ENCODE measurements around the gene DDX59. TPM values are rescaled to one million over a fixed set of nuclear protein-coding genes. Genes with fewer than 3 reads are reported as not detected.

Gene DDX59
- polyA plus RNA-seq, 1 donor from 2014 or later, result 21.0 TPM

DNA sequence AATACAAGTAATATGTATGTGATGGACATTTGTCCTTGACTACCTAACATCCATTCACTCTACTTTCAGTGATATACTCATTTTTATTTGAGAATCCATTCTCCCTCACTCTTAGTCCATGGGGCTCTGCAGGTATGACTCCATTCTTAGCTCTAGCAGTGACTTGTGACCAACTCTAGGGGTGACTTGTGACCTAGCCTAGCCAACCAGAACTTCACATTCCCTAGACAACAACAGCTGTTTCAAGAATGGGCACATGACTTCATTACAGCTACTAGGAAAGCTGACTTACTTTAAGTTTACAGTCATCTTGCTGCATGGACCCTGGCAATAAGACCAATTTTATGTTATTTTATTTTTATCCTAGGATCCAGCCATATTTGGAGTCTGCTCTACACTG is 23.6 kb upstream of the DDX59 start:
- no peaks in the 10 kb centered on the region for H3K9me3 ChIP-seq (ENCODE audit: low read length)
- H2AFZ ChIP-seq (ENCODE audit: low read depth, low read length), result no peak overlapping the region
- H3K9ac ChIP-seq (ENCODE audit: low read length), result no peak overlapping the region
- no peak overlapping the region for H3K4me3 ChIP-seq (ENCODE audit: low read length)
- no peak overlapping the region for H3K4me2 ChIP-seq (ENCODE audit: low read length)
- H4K20me1 ChIP-seq (ENCODE audit: insufficient read depth), result no peaks in the 10 kb centered on the region
- H3K36me3 ChIP-seq (ENCODE audit: insufficient read depth, low read length), result no peaks in the 10 kb centered on the region
- TF ChIP-seq EZH2 (IDR thresholded peaks at IDR 0.05; ENCODE audit: borderline replicate concordance, insufficient read depth, low read length, poor library complexity, severe bottlenecking) (no peak), RAD21 (conservative IDR thresholded peaks at IDR 0.05) (no peak), SMC3 (conservative IDR thresholded peaks at IDR 0.05; ENCODE audit: poor library complexity) (no peak), REST (IDR thresholded peaks at IDR 0.05; ENCODE audit: borderline replicate concordance) (no peak)
- TF ChIP-seq, protein P1, sequence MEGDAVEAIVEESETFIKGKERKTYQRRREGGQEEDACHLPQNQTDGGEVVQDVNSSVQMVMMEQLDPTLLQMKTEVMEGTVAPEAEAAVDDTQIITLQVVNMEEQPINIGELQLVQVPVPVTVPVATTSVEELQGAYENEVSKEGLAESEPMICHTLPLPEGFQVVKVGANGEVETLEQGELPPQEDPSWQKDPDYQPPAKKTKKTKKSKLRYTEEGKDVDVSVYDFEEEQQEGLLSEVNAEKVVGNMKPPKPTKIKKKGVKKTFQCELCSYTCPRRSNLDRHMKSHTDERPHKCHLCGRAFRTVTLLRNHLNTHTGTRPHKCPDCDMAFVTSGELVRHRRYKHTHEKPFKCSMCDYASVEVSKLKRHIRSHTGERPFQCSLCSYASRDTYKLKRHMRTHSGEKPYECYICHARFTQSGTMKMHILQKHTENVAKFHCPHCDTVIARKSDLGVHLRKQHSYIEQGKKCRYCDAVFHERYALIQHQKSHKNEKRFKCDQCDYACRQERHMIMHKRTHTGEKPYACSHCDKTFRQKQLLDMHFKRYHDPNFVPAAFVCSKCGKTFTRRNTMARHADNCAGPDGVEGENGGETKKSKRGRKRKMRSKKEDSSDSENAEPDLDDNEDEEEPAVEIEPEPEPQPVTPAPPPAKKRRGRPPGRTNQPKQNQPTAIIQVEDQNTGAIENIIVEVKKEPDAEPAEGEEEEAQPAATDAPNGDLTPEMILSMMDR (IDR thresholded peaks at IDR 0.05; ENCODE audit: poor library complexity, severe bottlenecking), result no peak
- H3K27me3 ChIP-seq (ENCODE audit: insufficient read depth, low read depth, low read length), result no peaks in the 10 kb centered on the region
- no peaks in the 10 kb centered on the region for H3K79me2 ChIP-seq (replicated peaks; ENCODE audit: insufficient read depth, low read length)
- H3K9me2 ChIP-seq (ENCODE audit: insufficient read depth, low read length), result no peaks in the 10 kb centered on the region
- no peaks in the 10 kb centered on the region for H3F3A ChIP-seq (ENCODE audit: insufficient read depth, low read length, poor library complexity, severe bottlenecking)
- H3K27ac ChIP-seq (ENCODE audit: low read length), result no peak overlapping the region

- Histone ChIP-seq H3K9me2 (ENCODE audit: insufficient read depth, low read length) (no peaks in the 10 kb centered on the region), H3K4me2 (ENCODE audit: low read length) (no peak overlapping the region), H3K27me3 (ENCODE audit: insufficient read depth, low read depth, low read length) (no peaks in the 10 kb centered on the region), H3K4me3 (ENCODE audit: low read length) (no peak overlapping the region), H3K36me3 (ENCODE audit: insufficient read depth, low read length) (no peaks in the 10 kb centered on the region), H3K9me3 (ENCODE audit: low read length) (no peaks in the 10 kb centered on the region), H3K27ac (ENCODE audit: low read length) (no peak overlapping the region), H2AFZ (ENCODE audit: low read depth, low read length) (no peak overlapping the region), H3F3A (ENCODE audit: insufficient read depth, low read length, poor library complexity, severe bottlenecking) (no peaks in the 10 kb centered on the region), H3K9ac (ENCODE audit: low read length) (no peak overlapping the region), H4K20me1 (ENCODE audit: insufficient read depth) (no peaks in the 10 kb centered on the region), H3K79me2 (replicated peaks; ENCODE audit: insufficient read depth, low read length) (no peaks in the 10 kb centered on the region)
- TF ChIP-seq TAF1 (IDR thresholded peaks at IDR 0.05; ENCODE audit: low read depth), result no peak
- TF ChIP-seq, protein P1 (IDR thresholded peaks at IDR 0.05; ENCODE audit: poor library complexity, severe bottlenecking), result no peak
- TF ChIP-seq REST (IDR thresholded peaks at IDR 0.05; ENCODE audit: borderline replicate concordance), result no peak
- no peak for TF ChIP-seq EZH2 (IDR thresholded peaks at IDR 0.05; ENCODE audit: borderline replicate concordance, insufficient read depth, low read length, poor library complexity, severe bottlenecking)
- TF ChIP-seq MXI1 (conservative IDR thresholded peaks at IDR 0.05; ENCODE audit: poor library complexity, severe bottlenecking), result no peak
- no peak for TF ChIP-seq SMC3 (conservative IDR thresholded peaks at IDR 0.05; ENCODE audit: poor library complexity)
- TF ChIP-seq EP300 (conservative IDR thresholded peaks at IDR 0.05; ENCODE audit: poor library complexity, severe bottlenecking), result no peak
- no peak for TF ChIP-seq POLR2AphosphoS5 (IDR thresholded peaks at IDR 0.05)
- TF ChIP-seq RAD21 (conservative IDR thresholded peaks at IDR 0.05), result no peak
Observed at GRCh38 chr1:200692316-200692715, 22.6 kb upstream of the DDX59 start.
